Suprapubic skin (tissue), 4 donors: ENCODE measurements around the gene PF4V1. TPM values are rescaled to one million over a fixed set of nuclear protein-coding genes. Genes with fewer than 3 reads are reported as not detected.
A peak's percentile ranks its signal among the peaks of the same experiment; 100 is the strongest.

Experiments used
- DNase-seq, 2 donors: peaks; one replicate each; pipeline ENCODE4 v3.0.0-alpha.2; 2019; ENCODE audit warnings: low spot score in 2 of 2
- H3K27ac ChIP-seq: fragments of 200-600 bp; sonication (generic); one replicate; pipeline ENCODE4 v1.5.1; 2019
- H3K27me3 ChIP-seq: fragments of 200-600 bp; sonication (generic); one replicate; pipeline ENCODE4 v1.5.1; 2019
- H3K36me3 ChIP-seq: fragments of 200-600 bp; sonication (generic); one replicate; pipeline ENCODE4 v1.5.1; 2019
- H3K4me1 ChIP-seq: fragments of 200-600 bp; sonication (generic); one replicate; pipeline ENCODE4 v1.5.1; 2019
- H3K4me3 ChIP-seq: fragments of 200-600 bp; sonication (generic); one replicate; pipeline ENCODE4 v1.5.1; 2019; ENCODE audit warnings: mild to moderate bottlenecking
- H3K9me3 ChIP-seq: fragments of 200-600 bp; sonication (generic); one replicate; pipeline ENCODE4 v1.5.1; 2019
- CTCF ChIP-seq, 2 donors: fragments of 200-600 bp in 1 of 2; fragments of 450-650 bp in 1 of 2; sonication (generic) in 1 of 2; IDR thresholded peaks; one replicate each; pipeline ENCODE4 v1.5.1; 2016 to 2019; ENCODE audit warnings: antibody characterized with exemption in 2 of 2, mild to moderate bottlenecking in 1 of 2, moderate library complexity in 1 of 2
- EP300 ChIP-seq: sonication (generic); formaldehyde crosslinking; IDR thresholded peaks from one replicate; pipeline ENCODE4 v1.6.1; 2017; ENCODE audit warnings: antibody characterized with exemption
- POLR2A ChIP-seq, 2 donors: fragments of 450-650 bp; IDR thresholded peaks; one replicate each; pipeline ENCODE4 v1.6.1; 2017; ENCODE audit warnings: antibody characterized with exemption in 2 of 2, mild to moderate bottlenecking in 2 of 2, moderate library complexity in 2 of 2
- POLR2AphosphoS5 ChIP-seq, 3 donors: sonication (generic); formaldehyde crosslinking; IDR thresholded peaks; one replicate each; pipeline ENCODE4 v1.6.1; 2017; ENCODE audit warnings: antibody characterized with exemption in 3 of 3
- WGBS: methylation state at CpG from one replicate; pipeline ENCODE4 v1.1.5; 2018; 5-methylcytosine and 5-hydroxymethylcytosine counted together
- total RNA-seq, 4 donors: library from RNA; depleted of rRNA; stranded (reverse); fragments of >200 nt; gene quantifications; one replicate each; pipeline ENCODE4 v1.1.0, GENCODE V29; 2016

Gene PF4V1
- total RNA-seq, 4 donors from 2014 or later, result not detected

DNA sequence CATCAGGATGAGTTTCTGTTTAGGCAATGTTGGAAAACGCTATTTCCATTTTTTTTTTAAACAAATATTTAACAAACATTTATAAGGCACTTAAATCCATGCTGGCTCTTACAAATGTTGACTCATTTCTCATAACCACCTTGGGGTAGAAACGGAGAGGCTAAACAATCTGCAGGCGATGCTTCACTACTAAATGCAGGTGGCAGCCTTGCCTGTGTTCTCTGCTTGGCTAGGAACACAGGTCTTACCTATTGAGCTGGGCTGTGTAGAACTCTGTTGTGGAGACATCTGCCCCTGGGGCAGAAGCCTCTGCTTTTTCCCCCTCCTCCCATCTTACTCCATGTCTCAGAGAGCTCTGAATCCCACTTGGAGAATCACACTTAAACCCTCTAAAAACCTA is 14.7 kb downstream of the PF4V1 start:
- no peak for TF ChIP-seq POLR2A (IDR thresholded peaks at IDR 0.05)
- TF ChIP-seq POLR2AphosphoS5 (IDR thresholded peaks at IDR 0.05), result no peak
- no peak for TF ChIP-seq CTCF (IDR thresholded peaks at IDR 0.05)
- no peak for TF ChIP-seq EP300
- H3K27ac ChIP-seq, result no peak overlapping the region
- WGBS, result 60% methylated on average over 3 of the region's 3 CpGs
- H3K9me3 ChIP-seq, result no peaks in the 10 kb centered on the region
- H3K36me3 ChIP-seq, result no peaks in the 10 kb centered on the region
- H3K4me3 ChIP-seq, result no peak overlapping the region
- peaks cover 22% of the 10 kb centered on the region for H3K27me3 ChIP-seq
- DNase-seq, result no peak
- H3K4me1 ChIP-seq, result peaks cover 20% of the 10 kb centered on the region

GRCh38 chr4:73868206-73869129 is 15.4 kb downstream of the PF4V1 start:
- H3K9me3 ChIP-seq, result no peaks in the 10 kb centered on the region
- no peak for DNase-seq
- 36% methylated on average over 15 of the region's 16 CpGs for WGBS

GRCh38 chr4:73869130-73870055 is 16.3 kb downstream of the PF4V1 start, which contains the start of gene CXCL1:
TSS of gene CXCL1 (plus strand) at chr4:73869393. CDS start at chr4:73869471, 78 bp downstream.
- Histone ChIP-seq H3K4me3 (peak within 1 kb of the TSS; percentile 59), H3K36me3 (no peaks in the 10 kb centered on the region), H3K9me3 (no peaks in the 10 kb centered on the region), H3K27ac (no peak within 1 kb of the TSS), H3K27me3 (peaks cover 25% of the 10 kb centered on the region), H3K4me1 (peaks cover 20% of the 10 kb centered on the region)
- WGBS, result 21% methylated on average over 25 of the region's 61 CpGs
- peak in 1 of 2 donors; percentile 69 for DNase-seq
- no peak for TF ChIP-seq CTCF (IDR thresholded peaks at IDR 0.05)
- TF ChIP-seq POLR2A (IDR thresholded peaks at IDR 0.05), result no peak
- no peak for TF ChIP-seq EP300
- no peak for TF ChIP-seq POLR2AphosphoS5 (IDR thresholded peaks at IDR 0.05)

More at GRCh38 chr4:73868206-73869129, 15.4 kb downstream of the PF4V1 start:
- Histone ChIP-seq H3K36me3 (no peaks in the 10 kb centered on the region), H3K4me3 (peak overlapping the region; percentile 59), H3K4me1 (peaks cover 20% of the 10 kb centered on the region), H3K27me3 (peaks cover 22% of the 10 kb centered on the region), H3K27ac (no peak overlapping the region)
- no peak for TF ChIP-seq POLR2A (IDR thresholded peaks at IDR 0.05)
- TF ChIP-seq POLR2AphosphoS5 (IDR thresholded peaks at IDR 0.05), result no peak
- TF ChIP-seq CTCF (IDR thresholded peaks at IDR 0.05), result no peak
- no peak for TF ChIP-seq EP300

DNA sequence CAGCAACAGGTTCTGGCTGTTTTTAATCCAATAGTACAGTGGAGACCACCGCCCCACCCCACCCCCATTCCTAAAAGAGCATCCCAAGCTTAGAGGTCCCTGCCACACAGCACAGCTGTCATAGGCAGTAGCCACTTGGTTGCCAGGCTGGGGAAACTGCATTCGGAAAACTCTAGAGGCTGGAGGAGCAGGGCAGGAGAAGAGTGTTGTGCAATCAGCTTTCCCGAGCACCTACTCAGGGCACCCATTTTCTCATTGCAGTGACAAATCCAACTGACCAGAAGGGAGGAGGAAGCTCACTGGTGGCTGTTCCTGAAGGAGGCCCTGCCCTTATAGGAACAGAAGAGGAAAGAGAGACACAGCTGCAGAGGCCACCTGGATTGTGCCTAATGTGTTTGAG is 17.2 kb downstream of the PF4V1 start:
- DNase-seq, result no peak
- WGBS, result 76% methylated on average over 3 of the region's 3 CpGs
- no peak for TF ChIP-seq POLR2A (IDR thresholded peaks at IDR 0.05)
- TF ChIP-seq POLR2AphosphoS5 (IDR thresholded peaks at IDR 0.05), result no peak
- H3K27ac ChIP-seq, result no peak overlapping the region
- H3K4me3 ChIP-seq, result peak overlapping the region; percentile 59
- no peaks in the 10 kb centered on the region for H3K9me3 ChIP-seq
- peaks cover 20% of the 10 kb centered on the region for H3K4me1 ChIP-seq
- no peaks in the 10 kb centered on the region for H3K36me3 ChIP-seq
- H3K27me3 ChIP-seq, result peaks cover 25% of the 10 kb centered on the region

- TF ChIP-seq CTCF (IDR thresholded peaks at IDR 0.05), result no peak
- no peak for TF ChIP-seq POLR2AphosphoS5 (IDR thresholded peaks at IDR 0.05)
- no peak for TF ChIP-seq POLR2A (IDR thresholded peaks at IDR 0.05)
- no peaks in the 10 kb centered on the region for H3K36me3 ChIP-seq
- no peak for DNase-seq
- no peak overlapping the region for H3K4me3 ChIP-seq
- H3K27ac ChIP-seq, result no peak overlapping the region
- peaks cover 20% of the 10 kb centered on the region for H3K4me1 ChIP-seq
- peaks cover 25% of the 10 kb centered on the region for H3K27me3 ChIP-seq
- WGBS, result 100% methylated on average over 1 of the region's 1 CpG
- H3K9me3 ChIP-seq, result no peaks in the 10 kb centered on the region
These were observed 17.7 kb downstream of the PF4V1 start for GRCh38 chr4:73870768-73871167.
